DOHH2 (cell line): ENCODE results near the gene LLGL1.

Experiments
- H3F3A ChIP-seq: fragments of 200-600 bp; sonication (generic), shearing (Covaris generic); 2 replicates; pipeline ENCODE4 v1.6.0; 2016; ENCODE audit warnings: antibody characterized with exemption, mild to moderate bottlenecking; ENCODE audit not compliant: control insufficient read depth, insufficient read depth
- H3K27ac ChIP-seq: fragments of 200-600 bp; sonication (generic); 2 replicates; pipeline ENCODE4 v1.5.1; 2014; ENCODE audit warnings: low read depth, mild to moderate bottlenecking, low read length, moderate library complexity
- H3K27me3 ChIP-seq: fragments of 200-600 bp; sonication (generic); 2 replicates; pipeline ENCODE4 v1.6.1; 2014; ENCODE audit warnings: mild to moderate bottlenecking, low read length, mixed read lengths; ENCODE audit not compliant: control insufficient read depth
- H3K36me3 ChIP-seq: fragments of 200-600 bp; sonication (generic); 2 replicates; pipeline ENCODE4 v1.6.1; 2014; ENCODE audit warnings: mild to moderate bottlenecking, low read length, moderate library complexity, mixed read lengths; ENCODE audit not compliant: control insufficient read depth
- H3K4me1 ChIP-seq: fragments of 200-600 bp; sonication (generic); 2 replicates; pipeline ENCODE4 v1.6.1; 2014; ENCODE audit warnings: mild to moderate bottlenecking, low read length, mixed read lengths; ENCODE audit not compliant: control insufficient read depth
- H3K4me2 ChIP-seq: fragments of 200-600 bp; sonication (generic); 2 replicates; pipeline ENCODE4 v1.6.0; 2014; ENCODE audit warnings: mild to moderate bottlenecking, low read length, moderate library complexity
- H3K4me3 ChIP-seq: fragments of 200-600 bp; sonication (generic); 2 replicates; pipeline ENCODE4 v1.5.1; 2014; ENCODE audit warnings: mild to moderate bottlenecking, low read length, mixed read lengths
- H3K79me2 ChIP-seq: fragments of 200-600 bp; sonication (generic); 2 replicates; pipeline ENCODE4 v1.6.1; 2014; ENCODE audit warnings: mild to moderate bottlenecking, low read length, mixed read lengths; ENCODE audit not compliant: control insufficient read depth
- H3K9me2 ChIP-seq: fragments of 200-600 bp; sonication (generic); replicated peaks from 2 replicates; pipeline ENCODE4 v1.6.1; 2014; ENCODE audit warnings: mild to moderate bottlenecking, low read length, mixed read lengths; ENCODE audit not compliant: control insufficient read depth
- H3K9me3 ChIP-seq: fragments of 200-600 bp; sonication (generic); 2 replicates; pipeline ENCODE4 v1.6.1; 2014; ENCODE audit warnings: antibody characterized with exemption, low read length, mixed read lengths; ENCODE audit not compliant: control insufficient read depth, insufficient read depth
- H4K20me1 ChIP-seq: fragments of 200-600 bp; sonication (generic); 2 replicates; pipeline ENCODE4 v1.6.0; 2014; ENCODE audit warnings: low read depth, mild to moderate bottlenecking, antibody characterized with exemption, low read length, moderate library complexity; ENCODE audit not compliant: control insufficient read depth, insufficient read depth
- EZH2phosphoT487 ChIP-seq: fragments of 200-600 bp; sonication (generic); IDR thresholded peaks from 2 replicates; pipeline ENCODE4 v1.6.1; 2017; ENCODE audit warnings: borderline replicate concordance, mild to moderate bottlenecking, antibody characterized with exemption, low read length, moderate library complexity, mixed read lengths
- TF ChIP-seq, protein P1 (sequence below): fragments of 200-600 bp; sonication (generic); IDR thresholded peaks from one replicate; pipeline ENCODE4 v1.5.1; 2014; ENCODE audit warnings: antibody characterized with exemption, mild to moderate bottlenecking, low read depth, low read length; ENCODE audit not compliant: poor library complexity, severe bottlenecking

Gene LLGL1

DNA sequence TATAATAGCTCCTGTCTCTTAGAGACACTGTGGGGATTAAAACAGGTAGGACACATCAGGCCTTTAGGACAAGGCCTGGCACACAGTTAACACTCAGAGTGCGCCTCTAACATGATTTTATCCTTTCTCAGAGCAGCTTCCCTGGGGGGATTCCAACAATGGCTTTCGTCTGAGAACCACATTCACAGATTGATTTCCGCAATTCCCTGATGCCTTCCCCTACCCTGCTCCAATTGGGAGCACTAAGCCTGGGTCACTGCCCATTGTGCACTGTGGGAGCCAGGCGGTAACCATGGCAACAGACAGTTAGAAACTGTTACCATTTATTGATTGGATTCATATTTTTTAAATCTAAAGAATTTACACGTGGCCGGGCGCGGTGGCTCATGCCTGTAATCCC, 47.7 kb upstream of the LLGL1 start:
- H3K4me1 ChIP-seq, result peaks cover 23% of the 10 kb centered on the region
- no peaks in the 10 kb centered on the region for H3K36me3 ChIP-seq
- no peak overlapping the region for H3K4me2 ChIP-seq
- no peak for TF ChIP-seq EZH2phosphoT487
- TF ChIP-seq, protein P1, sequence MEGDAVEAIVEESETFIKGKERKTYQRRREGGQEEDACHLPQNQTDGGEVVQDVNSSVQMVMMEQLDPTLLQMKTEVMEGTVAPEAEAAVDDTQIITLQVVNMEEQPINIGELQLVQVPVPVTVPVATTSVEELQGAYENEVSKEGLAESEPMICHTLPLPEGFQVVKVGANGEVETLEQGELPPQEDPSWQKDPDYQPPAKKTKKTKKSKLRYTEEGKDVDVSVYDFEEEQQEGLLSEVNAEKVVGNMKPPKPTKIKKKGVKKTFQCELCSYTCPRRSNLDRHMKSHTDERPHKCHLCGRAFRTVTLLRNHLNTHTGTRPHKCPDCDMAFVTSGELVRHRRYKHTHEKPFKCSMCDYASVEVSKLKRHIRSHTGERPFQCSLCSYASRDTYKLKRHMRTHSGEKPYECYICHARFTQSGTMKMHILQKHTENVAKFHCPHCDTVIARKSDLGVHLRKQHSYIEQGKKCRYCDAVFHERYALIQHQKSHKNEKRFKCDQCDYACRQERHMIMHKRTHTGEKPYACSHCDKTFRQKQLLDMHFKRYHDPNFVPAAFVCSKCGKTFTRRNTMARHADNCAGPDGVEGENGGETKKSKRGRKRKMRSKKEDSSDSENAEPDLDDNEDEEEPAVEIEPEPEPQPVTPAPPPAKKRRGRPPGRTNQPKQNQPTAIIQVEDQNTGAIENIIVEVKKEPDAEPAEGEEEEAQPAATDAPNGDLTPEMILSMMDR, result no peak
- no peaks in the 10 kb centered on the region for H3K9me3 ChIP-seq
- no peak overlapping the region for H3K27ac ChIP-seq
- no peaks in the 10 kb centered on the region for H3K79me2 ChIP-seq
- H3K27me3 ChIP-seq, result no peaks in the 10 kb centered on the region
- H3K4me3 ChIP-seq, result no peak overlapping the region
- H3F3A ChIP-seq, result no peaks in the 10 kb centered on the region
- H3K9me2 ChIP-seq, result no peaks in the 10 kb centered on the region
- no peaks in the 10 kb centered on the region for H4K20me1 ChIP-seq

DNA sequence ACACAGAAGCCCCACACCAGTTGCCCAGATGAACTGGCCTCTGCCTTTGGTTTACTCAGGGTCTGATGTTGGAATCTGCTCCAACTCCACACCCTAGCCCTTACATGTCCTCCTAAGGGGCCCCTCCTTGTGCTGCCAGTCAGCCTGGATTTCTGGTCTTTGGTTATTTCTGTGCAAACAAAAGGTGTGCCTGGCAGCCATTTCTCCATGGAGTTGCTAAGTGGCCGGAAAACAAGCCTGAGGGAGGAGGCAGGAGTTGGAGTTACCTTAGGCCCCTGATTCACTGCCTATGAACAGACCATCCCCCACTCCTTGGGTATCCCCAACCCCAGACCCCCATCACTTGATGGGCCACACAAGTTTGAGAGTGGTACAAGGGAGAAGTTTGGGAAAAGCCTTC, 46.2 kb upstream of the LLGL1 start:
- TF ChIP-seq, protein P1, result no peak
- no peak for TF ChIP-seq EZH2phosphoT487
- Histone ChIP-seq H3F3A (no peaks in the 10 kb centered on the region), H3K36me3 (peaks cover 3% of the 10 kb centered on the region), H3K27me3 (no peaks in the 10 kb centered on the region), H3K27ac (no peak overlapping the region), H3K4me2 (no peak overlapping the region), H3K4me3 (no peak overlapping the region), H3K4me1 (peaks cover 23% of the 10 kb centered on the region), H3K79me2 (peaks cover 5% of the 10 kb centered on the region), H3K9me2 (no peaks in the 10 kb centered on the region), H3K9me3 (no peaks in the 10 kb centered on the region), H4K20me1 (no peaks in the 10 kb centered on the region)

DNA sequence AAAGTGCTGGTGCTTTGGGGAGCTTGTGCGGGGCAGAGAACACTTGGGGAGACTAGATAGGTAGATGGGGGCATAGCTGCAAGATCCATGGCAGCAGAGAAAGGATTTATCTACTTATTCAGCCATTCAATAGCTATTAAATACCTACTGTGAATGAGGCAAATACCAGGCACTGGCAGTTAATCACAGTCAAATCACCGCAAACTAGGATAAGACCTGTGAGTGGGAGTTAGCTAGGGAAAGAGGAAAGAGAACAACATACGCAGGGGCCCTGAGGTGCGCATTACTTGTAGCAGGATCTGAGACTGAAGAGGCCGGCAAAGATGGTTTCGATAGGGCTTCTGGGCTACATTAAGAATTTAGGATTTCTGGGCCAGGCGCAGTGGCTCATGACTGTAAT, 45.6 kb upstream of the LLGL1 start:
- peaks cover under 1% of the 10 kb centered on the region; the same call in 1 of the 2 replicates for H4K20me1 ChIP-seq
- no peaks in the 10 kb centered on the region for H3F3A ChIP-seq
- no peak overlapping the region for H3K4me3 ChIP-seq

More for the DNA sequence above, 45.6 kb upstream of the LLGL1 start:
- Histone ChIP-seq H3K4me2 (no peak overlapping the region), H3K36me3 (peaks cover 10% of the 10 kb centered on the region), H3K9me2 (no peaks in the 10 kb centered on the region), H3K27me3 (no peaks in the 10 kb centered on the region), H3K4me1 (peaks cover 23% of the 10 kb centered on the region), H3K27ac (no peak overlapping the region), H3K79me2 (peaks cover 11% of the 10 kb centered on the region), H3K9me3 (no peaks in the 10 kb centered on the region)
- TF ChIP-seq, protein P1, result no peak
- no peak for TF ChIP-seq EZH2phosphoT487
